Panc1 (cell line): ENCODE measurements around the gene FHIT. TPM values are rescaled to one million over a fixed set of nuclear protein-coding genes. Genes with fewer than 3 reads are reported as not detected.

ENCODE experiments used
- ATAC-seq: fragments of 200-7000 bp; cut with Tn5 transposase; 2 replicates; pipeline ENCODE4 v1.9.1; 2020; ENCODE audit warnings: mild to moderate bottlenecking, moderate library complexity
- BruUV-seq: library from RNA; stranded (reverse); fragments of 400-500 nt; replicated peaks from 2 replicates; lab custom pipeline; 2021; lab: Mats Ljungman, UMichigan
- CTCF ChIA-PET: fragments of 300-600 bp; sonication (Branson Sonifier 250); formaldehyde crosslinking; loops from one replicate; lab custom pipeline; 2022; ENCODE audit warnings: antibody characterized with exemption; lab: Charles Lee
- POLR2A ChIA-PET: fragments of 300-600 bp; sonication (Branson Sonifier 250); formaldehyde crosslinking; loops from one replicate; lab custom pipeline; 2022; ENCODE audit warnings: antibody characterized with exemption; lab: Charles Lee
- DNase-seq: peaks from one replicate; pipeline ENCODE4 v3.0.0-alpha.2; 2010; ENCODE audit warnings: low read depth, low spot score
- H3K27ac ChIP-seq: 2 replicates; pipeline ENCODE4 v1.5.1; 2011; ENCODE audit warnings: mild to moderate bottlenecking, low read length, inconsistent platforms
- H3K27me3 ChIP-seq: fragments of 200-500 bp; sonication (Bioruptor generic); 2 replicates; pipeline ENCODE4 v1.6.0; 2014; ENCODE audit warnings: low read length, inconsistent platforms; ENCODE audit not compliant: control insufficient read depth, insufficient read depth
- H3K36me3 ChIP-seq: fragments of 200-500 bp; sonication (Bioruptor generic); 2 replicates; pipeline ENCODE4 v1.5.1; 2014; ENCODE audit warnings: inconsistent platforms, mild to moderate bottlenecking, low read length, moderate library complexity; ENCODE audit not compliant: control insufficient read depth, insufficient read depth
- H3K4me1 ChIP-seq: 2 replicates; pipeline ENCODE4 v1.5.1; 2011; ENCODE audit warnings: inconsistent platforms, mild to moderate bottlenecking, low read length, moderate library complexity; ENCODE audit not compliant: control insufficient read depth, insufficient read depth
- H3K4me3 ChIP-seq, 2 experiments: 2 replicates each; pipeline ENCODE4 v1.5.1; 2011 to 2012; ENCODE audit warnings: low read depth in 2 of 2, low read length in 2 of 2, mild to moderate bottlenecking in 2 of 2, inconsistent platforms in 1 of 2, moderate library complexity in 1 of 2
- H3K9me3 ChIP-seq: fragments of 200-500 bp; sonication (Bioruptor generic); 2 replicates; pipeline ENCODE4 v1.5.1; 2014; ENCODE audit warnings: low read depth, mild to moderate bottlenecking, inconsistent platforms, low read length, moderate library complexity; ENCODE audit not compliant: control insufficient read depth, insufficient read depth
- POLR2AphosphoS5 ChIP-seq: IDR thresholded peaks from 2 replicates; pipeline ENCODE4 v1.6.1; 2012; ENCODE audit warnings: mild to moderate bottlenecking, low read depth, low read length, moderate library complexity
- SIN3A ChIP-seq: IDR thresholded peaks from 2 replicates; pipeline ENCODE4 v1.6.1; 2012; ENCODE audit warnings: low read depth, mild to moderate bottlenecking, low read length, moderate library complexity, borderline replicate concordance; ENCODE audit not compliant: insufficient read depth
- TCF7L2 ChIP-seq: IDR thresholded peaks from 2 replicates; pipeline ENCODE4 v1.6.1; 2011; ENCODE audit warnings: mild to moderate bottlenecking, low read depth, low read length, inconsistent platforms
- in situ Hi-C: cut with HindIII; loops from 2 replicates; pipeline ENCODE4 v1.10.0; 2016; ENCODE audit warnings: low sequenced_read_pairs, low pct_unique_long_range_greater_than_20kb
- intact Hi-C: fragments of 100-400 bp; cut with micrococcal nuclease; formaldehyde crosslinking; loops from one replicate; pipeline ENCODE4 v1.10.0; 2022; ENCODE audit not compliant: unreplicated experiment
- total RNA-seq: library from RNA; stranded (reverse); gene quantifications from one replicate; pipeline ENCODE4 v1.2.1, GENCODE V29; 2021; ENCODE audit not compliant: unreplicated experiment
- TF ChIP-seq, protein P1 (sequence below): fragments of 450-650 bp; IDR thresholded peaks from 2 replicates; pipeline ENCODE4 v1.5.1; 2017; ENCODE audit warnings: mild to moderate bottlenecking
- TF ChIP-seq, protein P2 (sequence below), 2 experiments: IDR thresholded peaks; 2 replicates each; pipeline ENCODE4 v1.6.1; 2011 to 2012; ENCODE audit warnings: low read depth in 2 of 2, control low read depth in 1 of 2, low read length in 1 of 2, mild to moderate bottlenecking in 1 of 2, moderate library complexity in 1 of 2; ENCODE audit not compliant: insufficient read depth in 1 of 2

The FHIT gene
- total RNA-seq, 1 experiment from 2014 or later, result 2.2 TPM

DNA sequence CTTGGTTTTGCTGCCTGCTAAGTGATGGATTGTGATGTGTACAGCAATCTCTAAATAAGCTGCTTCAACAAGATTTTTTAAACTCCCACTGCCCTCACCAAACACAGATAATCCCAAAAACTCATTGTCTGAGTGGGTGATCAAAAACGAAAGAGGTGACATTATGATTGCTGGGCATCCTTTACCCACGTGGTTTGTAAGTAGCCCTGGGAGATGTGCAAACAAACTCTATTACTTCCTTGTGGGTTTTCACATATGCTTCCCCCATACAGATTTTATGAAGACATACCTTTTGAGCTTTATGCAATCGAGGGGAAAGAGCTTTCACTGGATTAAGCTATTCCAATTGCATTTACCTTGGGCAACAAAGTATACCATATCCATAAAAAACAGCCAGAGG is 1000.4 kb downstream of the FHIT start:
- POLR2A ChIA-PET, result no interaction called here
- intact Hi-C loops (no loop called here), in situ Hi-C loops (no loop called here)
- BruUV-seq, result no TSS peak
- no peak overlapping the region for H3K4me3 ChIP-seq
- ATAC-seq (no peak), DNase-seq (no peak)
- no peaks in the 10 kb centered on the region for H3K4me1 ChIP-seq
- CTCF ChIA-PET, result no interaction called here
- H3K27me3 ChIP-seq, result no peaks in the 10 kb centered on the region
- no peaks in the 10 kb centered on the region for H3K36me3 ChIP-seq
- no peaks in the 10 kb centered on the region for H3K9me3 ChIP-seq
- TF ChIP-seq, protein P1, sequence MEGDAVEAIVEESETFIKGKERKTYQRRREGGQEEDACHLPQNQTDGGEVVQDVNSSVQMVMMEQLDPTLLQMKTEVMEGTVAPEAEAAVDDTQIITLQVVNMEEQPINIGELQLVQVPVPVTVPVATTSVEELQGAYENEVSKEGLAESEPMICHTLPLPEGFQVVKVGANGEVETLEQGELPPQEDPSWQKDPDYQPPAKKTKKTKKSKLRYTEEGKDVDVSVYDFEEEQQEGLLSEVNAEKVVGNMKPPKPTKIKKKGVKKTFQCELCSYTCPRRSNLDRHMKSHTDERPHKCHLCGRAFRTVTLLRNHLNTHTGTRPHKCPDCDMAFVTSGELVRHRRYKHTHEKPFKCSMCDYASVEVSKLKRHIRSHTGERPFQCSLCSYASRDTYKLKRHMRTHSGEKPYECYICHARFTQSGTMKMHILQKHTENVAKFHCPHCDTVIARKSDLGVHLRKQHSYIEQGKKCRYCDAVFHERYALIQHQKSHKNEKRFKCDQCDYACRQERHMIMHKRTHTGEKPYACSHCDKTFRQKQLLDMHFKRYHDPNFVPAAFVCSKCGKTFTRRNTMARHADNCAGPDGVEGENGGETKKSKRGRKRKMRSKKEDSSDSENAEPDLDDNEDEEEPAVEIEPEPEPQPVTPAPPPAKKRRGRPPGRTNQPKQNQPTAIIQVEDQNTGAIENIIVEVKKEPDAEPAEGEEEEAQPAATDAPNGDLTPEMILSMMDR, result no peak
- TF ChIP-seq SIN3A, result no peak
- TF ChIP-seq, protein P2, sequence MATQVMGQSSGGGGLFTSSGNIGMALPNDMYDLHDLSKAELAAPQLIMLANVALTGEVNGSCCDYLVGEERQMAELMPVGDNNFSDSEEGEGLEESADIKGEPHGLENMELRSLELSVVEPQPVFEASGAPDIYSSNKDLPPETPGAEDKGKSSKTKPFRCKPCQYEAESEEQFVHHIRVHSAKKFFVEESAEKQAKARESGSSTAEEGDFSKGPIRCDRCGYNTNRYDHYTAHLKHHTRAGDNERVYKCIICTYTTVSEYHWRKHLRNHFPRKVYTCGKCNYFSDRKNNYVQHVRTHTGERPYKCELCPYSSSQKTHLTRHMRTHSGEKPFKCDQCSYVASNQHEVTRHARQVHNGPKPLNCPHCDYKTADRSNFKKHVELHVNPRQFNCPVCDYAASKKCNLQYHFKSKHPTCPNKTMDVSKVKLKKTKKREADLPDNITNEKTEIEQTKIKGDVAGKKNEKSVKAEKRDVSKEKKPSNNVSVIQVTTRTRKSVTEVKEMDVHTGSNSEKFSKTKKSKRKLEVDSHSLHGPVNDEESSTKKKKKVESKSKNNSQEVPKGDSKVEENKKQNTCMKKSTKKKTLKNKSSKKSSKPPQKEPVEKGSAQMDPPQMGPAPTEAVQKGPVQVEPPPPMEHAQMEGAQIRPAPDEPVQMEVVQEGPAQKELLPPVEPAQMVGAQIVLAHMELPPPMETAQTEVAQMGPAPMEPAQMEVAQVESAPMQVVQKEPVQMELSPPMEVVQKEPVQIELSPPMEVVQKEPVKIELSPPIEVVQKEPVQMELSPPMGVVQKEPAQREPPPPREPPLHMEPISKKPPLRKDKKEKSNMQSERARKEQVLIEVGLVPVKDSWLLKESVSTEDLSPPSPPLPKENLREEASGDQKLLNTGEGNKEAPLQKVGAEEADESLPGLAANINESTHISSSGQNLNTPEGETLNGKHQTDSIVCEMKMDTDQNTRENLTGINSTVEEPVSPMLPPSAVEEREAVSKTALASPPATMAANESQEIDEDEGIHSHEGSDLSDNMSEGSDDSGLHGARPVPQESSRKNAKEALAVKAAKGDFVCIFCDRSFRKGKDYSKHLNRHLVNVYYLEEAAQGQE (IDR thresholded peaks at IDR 0.05; ENCODE audit: insufficient read depth in 1 of 2, low read depth in 2 of 2, low read length in 1 of 2), result no peak
- no peak for TF ChIP-seq TCF7L2
- no peak for TF ChIP-seq POLR2AphosphoS5
- H3K27ac ChIP-seq, result no peak overlapping the region

DNA sequence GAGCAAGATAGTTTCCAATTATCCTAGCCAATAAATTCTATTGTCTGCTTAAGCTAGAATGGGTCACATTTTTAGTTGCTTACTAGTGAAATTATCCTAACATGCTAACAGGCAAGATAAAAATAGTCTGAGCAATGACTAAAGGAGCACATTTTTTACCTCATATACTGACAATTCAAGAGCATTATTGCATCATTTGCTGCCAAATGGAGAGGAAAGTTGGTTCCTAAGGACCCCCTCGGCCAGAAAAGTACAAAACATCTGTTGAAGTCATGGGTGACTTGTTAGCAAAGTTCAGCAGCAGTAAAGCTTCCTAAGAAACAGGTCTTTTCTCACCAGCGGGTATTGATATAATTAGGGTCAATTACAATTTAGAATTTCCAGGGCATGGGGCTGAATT is 1001.0 kb downstream of the FHIT start:
- BruUV-seq, result no TSS peak
- ChIA-PET POLR2A (no interaction called here), CTCF (no interaction called here)
- no peak overlapping the region for H3K4me3 ChIP-seq
- in situ Hi-C loops (no loop called here), intact Hi-C loops (no loop called here)
- TF ChIP-seq, protein P2 (IDR thresholded peaks at IDR 0.05; ENCODE audit: insufficient read depth in 1 of 2, low read depth in 2 of 2, low read length in 1 of 2), result no peak
- TF ChIP-seq, protein P1, result no peak
- TF ChIP-seq POLR2AphosphoS5 (no peak), SIN3A (no peak), TCF7L2 (no peak)
- ATAC-seq (no peak), DNase-seq (no peak)
- no peak overlapping the region for H3K27ac ChIP-seq
- no peaks in the 10 kb centered on the region for H3K27me3 ChIP-seq
- H3K9me3 ChIP-seq, result no peaks in the 10 kb centered on the region
- no peaks in the 10 kb centered on the region for H3K36me3 ChIP-seq
- H3K4me1 ChIP-seq, result no peaks in the 10 kb centered on the region
